GM12874 (cell line): ENCODE results near the gene ZNF248.

Experiments used
- TF ChIP-seq, protein P1 (sequence below): IDR thresholded peaks from 2 replicates; pipeline ENCODE4 v1.5.1; 2011; ENCODE audit warnings: low read depth, mild to moderate bottlenecking, control low read depth, low read length, moderate library complexity; ENCODE audit not compliant: insufficient read depth

The ZNF248 gene

DNA sequence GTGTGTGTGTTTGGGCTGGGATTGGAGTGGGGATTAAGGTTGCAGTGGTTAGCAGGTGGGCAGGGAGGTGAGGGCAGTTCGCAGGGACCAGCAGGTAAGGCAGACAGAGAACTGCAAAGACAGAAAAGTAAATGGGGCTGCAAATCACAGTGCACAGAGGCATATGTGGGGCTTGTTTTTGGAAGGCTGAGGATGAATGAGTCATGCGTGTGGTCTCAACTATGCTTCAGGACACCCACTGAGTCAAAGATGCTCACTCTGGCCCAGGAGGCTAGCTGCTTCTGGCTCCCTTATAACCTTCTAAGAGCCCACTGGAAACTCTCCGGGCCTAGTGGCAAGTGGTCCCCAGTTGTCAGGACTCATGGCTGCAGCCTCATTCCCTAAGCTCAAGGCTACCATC is 118.2 kb downstream of the ZNF248 start:
- TF ChIP-seq, protein P1, sequence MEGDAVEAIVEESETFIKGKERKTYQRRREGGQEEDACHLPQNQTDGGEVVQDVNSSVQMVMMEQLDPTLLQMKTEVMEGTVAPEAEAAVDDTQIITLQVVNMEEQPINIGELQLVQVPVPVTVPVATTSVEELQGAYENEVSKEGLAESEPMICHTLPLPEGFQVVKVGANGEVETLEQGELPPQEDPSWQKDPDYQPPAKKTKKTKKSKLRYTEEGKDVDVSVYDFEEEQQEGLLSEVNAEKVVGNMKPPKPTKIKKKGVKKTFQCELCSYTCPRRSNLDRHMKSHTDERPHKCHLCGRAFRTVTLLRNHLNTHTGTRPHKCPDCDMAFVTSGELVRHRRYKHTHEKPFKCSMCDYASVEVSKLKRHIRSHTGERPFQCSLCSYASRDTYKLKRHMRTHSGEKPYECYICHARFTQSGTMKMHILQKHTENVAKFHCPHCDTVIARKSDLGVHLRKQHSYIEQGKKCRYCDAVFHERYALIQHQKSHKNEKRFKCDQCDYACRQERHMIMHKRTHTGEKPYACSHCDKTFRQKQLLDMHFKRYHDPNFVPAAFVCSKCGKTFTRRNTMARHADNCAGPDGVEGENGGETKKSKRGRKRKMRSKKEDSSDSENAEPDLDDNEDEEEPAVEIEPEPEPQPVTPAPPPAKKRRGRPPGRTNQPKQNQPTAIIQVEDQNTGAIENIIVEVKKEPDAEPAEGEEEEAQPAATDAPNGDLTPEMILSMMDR, result no peak

DNA sequence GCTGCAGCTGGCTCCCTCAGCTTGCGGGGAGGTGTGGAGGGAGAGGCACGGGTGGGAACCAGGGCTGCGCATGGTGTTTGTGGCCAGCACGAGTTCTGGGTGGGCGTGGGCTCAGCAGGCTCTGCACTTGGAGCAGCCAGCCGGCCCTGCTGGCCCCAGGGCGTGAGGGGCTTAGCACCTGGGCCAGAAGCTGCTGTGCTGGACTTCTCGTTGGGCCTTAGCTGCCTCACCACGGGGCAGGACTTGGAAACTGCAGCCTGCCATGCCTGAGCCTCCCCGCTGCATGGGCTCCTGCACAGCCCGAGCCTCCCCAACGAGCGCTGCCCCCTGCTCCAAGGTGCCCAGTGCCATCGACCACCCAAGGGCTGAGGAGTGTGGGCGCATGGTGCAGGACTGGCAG is 120.1 kb downstream of the ZNF248 start:
- TF ChIP-seq, protein P1, result no peak

DNA sequence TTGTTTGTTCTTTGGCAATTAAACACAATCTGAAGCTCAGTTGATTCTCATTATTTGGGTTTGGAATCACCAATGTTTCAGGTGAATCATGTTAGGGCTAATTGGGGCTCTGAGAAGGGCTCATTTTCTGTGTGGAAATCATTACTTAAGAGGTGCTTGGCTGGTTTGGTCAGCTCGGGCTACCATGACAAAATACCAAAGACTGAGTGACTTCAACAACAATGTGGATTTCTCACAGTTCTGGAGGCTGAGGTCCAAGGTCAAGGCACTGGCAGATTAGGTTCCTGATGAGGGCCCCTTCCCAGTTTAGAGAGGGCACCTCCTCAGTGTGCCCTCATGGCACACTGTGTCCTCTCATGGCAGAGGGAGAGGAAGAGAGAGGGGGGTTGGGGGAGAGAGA is 121.3 kb downstream of the ZNF248 start:
- TF ChIP-seq, protein P1, result no peak

DNA sequence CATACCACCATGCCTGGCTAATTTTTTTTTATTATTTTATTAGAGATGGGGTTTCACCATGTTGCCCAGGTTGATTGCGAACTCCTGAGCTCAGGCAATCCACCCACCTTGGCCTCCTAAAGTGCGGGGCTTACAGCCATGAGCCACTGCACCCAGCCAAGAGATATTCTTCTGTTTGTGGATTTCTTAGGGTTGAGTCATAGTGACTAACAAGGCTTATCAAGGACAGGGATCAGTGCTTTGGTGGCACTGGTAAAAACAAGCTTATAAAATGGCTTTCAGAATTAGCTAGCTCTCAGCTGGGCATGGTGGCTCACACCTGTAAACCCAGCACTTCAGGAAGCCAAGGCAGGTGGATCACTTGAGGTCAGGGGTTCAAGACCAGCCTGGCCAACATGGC is 122.4 kb downstream of the ZNF248 start:
- TF ChIP-seq, protein P1, result no peak
